Measurements from ENCODE around the gene OPTC.

GRCh38 chr1:203524824-203525223 lies 30.9 kb downstream of the OPTC start:
- TF ChIP-seq CHD2 (IDR thresholded peaks at IDR 0.05; ENCODE audit: low read length) (no peak), CTCF (IDR thresholded peaks at IDR 0.05; ENCODE audit: control extremely low read depth in 1 of 3, insufficient read depth in 1 of 3, low read depth in 1 of 3, low read length in 3 of 3) (no peak), EZH2 (IDR thresholded peaks at IDR 0.05; ENCODE audit: low read depth, low read length, severe bottlenecking) (no peak), ZNF274 (IDR thresholded peaks at IDR 0.05; ENCODE audit: borderline replicate concordance, extremely low read depth, low read length) (no peak), MAFK (IDR thresholded peaks at IDR 0.05; ENCODE audit: low read depth, low read length) (no peak), POLR2A (IDR thresholded peaks at IDR 0.05; ENCODE audit: control extremely low read depth in 1 of 2, low read depth in 2 of 2, low read length in 2 of 2) (no peak), POLR2AphosphoS5 (IDR thresholded peaks at IDR 0.05; ENCODE audit: low read depth, low read length) (no peak), ATF2 (IDR thresholded peaks at IDR 0.05; ENCODE audit: low read length) (no peak)
